ENCODE measurements around the gene TCFL5.

TCFL5 gene

GRCh38 chr20:62801284-62802010, 60.2 kb downstream of the TCFL5 start:
- H3K4me3 ChIP-seq (ENCODE audit: low read depth in 1 of 2, low read length in 2 of 2) = no peak overlapping the region
- DNase-seq (no peak), ATAC-seq (ENCODE audit: insufficient read depth, low read depth) (no peak)
- H3K9me3 ChIP-seq (ENCODE audit: insufficient read depth, low read length, severe bottlenecking) = no peaks in the 10 kb centered on the region
- H3K4me1 ChIP-seq (ENCODE audit: insufficient read depth, low read length) = peaks cover 34% of the 10 kb centered on the region
- H3K27ac ChIP-seq (ENCODE audit: low read length) = no peak overlapping the region
- no peak for TF ChIP-seq CTCF (IDR thresholded peaks at IDR 0.05; ENCODE audit: borderline replicate concordance, extremely low read depth, low read length, poor library complexity, severe bottlenecking)
- TF ChIP-seq EZH2 (IDR thresholded peaks at IDR 0.05; ENCODE audit: borderline replicate concordance, low read depth, low read length, severe bottlenecking) = no peak
- H4K20me1 ChIP-seq (ENCODE audit: insufficient read depth, low read length) = peaks cover 42% of the 10 kb centered on the region
- H3K79me2 ChIP-seq (ENCODE audit: insufficient read depth, low read length) = peaks cover 39% of the 10 kb centered on the region
- no peak overlapping the region for H2AFZ ChIP-seq (ENCODE audit: low read depth, low read length)
- no peaks in the 10 kb centered on the region for H3K27me3 ChIP-seq (ENCODE audit: insufficient read depth, low read length, poor library complexity)
- no peak overlapping the region for H3K4me2 ChIP-seq (ENCODE audit: insufficient read depth, low read length)
- H3K9ac ChIP-seq (ENCODE audit: low read depth, low read length) = no peak overlapping the region
- H3K36me3 ChIP-seq (ENCODE audit: insufficient read depth, low read length) = peaks cover 57% of the 10 kb centered on the region

- Histone ChIP-seq H3K27me3 (ENCODE audit: insufficient read depth, low read length, poor library complexity) (no peaks in the 10 kb centered on the region), H3K36me3 (ENCODE audit: insufficient read depth, low read length) (peaks cover 49% of the 10 kb centered on the region), H2AFZ (ENCODE audit: low read depth, low read length) (no peak overlapping the region), H3K27ac (ENCODE audit: low read length) (no peak overlapping the region), H3K9ac (ENCODE audit: low read depth, low read length) (no peak overlapping the region), H3K4me1 (ENCODE audit: insufficient read depth, low read length) (peaks cover 31% of the 10 kb centered on the region), H3K9me3 (ENCODE audit: insufficient read depth, low read length, severe bottlenecking) (no peaks in the 10 kb centered on the region), H3K4me3 (ENCODE audit: low read depth in 1 of 2, low read length in 2 of 2) (no peak overlapping the region), H3K4me2 (ENCODE audit: insufficient read depth, low read length) (no peak overlapping the region), H3K79me2 (ENCODE audit: insufficient read depth, low read length) (peaks cover 32% of the 10 kb centered on the region), H4K20me1 (ENCODE audit: insufficient read depth, low read length) (peaks cover 33% of the 10 kb centered on the region)
- ATAC-seq (ENCODE audit: insufficient read depth, low read depth) = no peak
- no peak for DNase-seq
- no peak for TF ChIP-seq CTCF (IDR thresholded peaks at IDR 0.05; ENCODE audit: borderline replicate concordance, extremely low read depth, low read length, poor library complexity, severe bottlenecking)
- TF ChIP-seq EZH2 (IDR thresholded peaks at IDR 0.05; ENCODE audit: borderline replicate concordance, low read depth, low read length, severe bottlenecking) = no peak
Measured at GRCh38 chr20:62800314-62801259, 61.0 kb downstream of the TCFL5 start.

- H3K27me3 ChIP-seq (ENCODE audit: insufficient read depth, low read length, poor library complexity) = no peaks in the 10 kb centered on the region
Measured at GRCh38 chr20:62799873-62800272, 61.7 kb downstream of the TCFL5 start.

More at GRCh38 chr20:62799873-62800272, 61.7 kb downstream of the TCFL5 start:
- Histone ChIP-seq H3K27ac (ENCODE audit: low read length) (no peak overlapping the region), H3K9me3 (ENCODE audit: insufficient read depth, low read length, severe bottlenecking) (no peaks in the 10 kb centered on the region), H4K20me1 (ENCODE audit: insufficient read depth, low read length) (peaks cover 30% of the 10 kb centered on the region), H3K79me2 (ENCODE audit: insufficient read depth, low read length) (peaks cover 28% of the 10 kb centered on the region), H3K4me1 (ENCODE audit: insufficient read depth, low read length) (peaks cover 36% of the 10 kb centered on the region), H3K36me3 (ENCODE audit: insufficient read depth, low read length) (peaks cover 47% of the 10 kb centered on the region), H2AFZ (ENCODE audit: low read depth, low read length) (no peak overlapping the region), H3K4me3 (ENCODE audit: low read depth in 1 of 2, low read length in 2 of 2) (no peak overlapping the region), H3K9ac (ENCODE audit: low read depth, low read length) (no peak overlapping the region), H3K4me2 (ENCODE audit: insufficient read depth, low read length) (no peak overlapping the region)
- TF ChIP-seq CTCF (IDR thresholded peaks at IDR 0.05; ENCODE audit: borderline replicate concordance, extremely low read depth, low read length, poor library complexity, severe bottlenecking) (no peak), EZH2 (IDR thresholded peaks at IDR 0.05; ENCODE audit: borderline replicate concordance, low read depth, low read length, severe bottlenecking) (no peak)
- no peak for ATAC-seq (ENCODE audit: insufficient read depth, low read depth)
- no peak for DNase-seq

Measured in DND-41 (cell line).